Lower leg skin (tissue), 3 donors: Measurements from ENCODE around the gene TPK1.

Experiments
- CTCF ChIP-seq, 3 donors: fragments of 450-650 bp; IDR thresholded peaks; one replicate each; pipeline ENCODE4 v1.5.1; 2016; ENCODE audit warnings: antibody characterized with exemption in 3 of 3, mild to moderate bottlenecking in 3 of 3, moderate library complexity in 2 of 3
- POLR2A ChIP-seq, 2 donors: fragments of 450-650 bp; IDR thresholded peaks; one replicate each; pipeline ENCODE4 v1.6.1; 2016 to 2017; ENCODE audit warnings: antibody characterized with exemption in 2 of 2, mild to moderate bottlenecking in 1 of 2, moderate library complexity in 1 of 2

GRCh38 chr7:144653449-144653848 is 182.4 kb downstream of the TPK1 start:
- no peak for TF ChIP-seq CTCF (IDR thresholded peaks at IDR 0.05)
- no peak for TF ChIP-seq POLR2A (IDR thresholded peaks at IDR 0.05)
